ENCODE data around the gene VSIG10L2. TPM values are rescaled to one million over a fixed set of nuclear protein-coding genes. Genes with fewer than 3 reads are reported as not detected.

The VSIG10L2 gene
- total RNA-seq, 1 experiment from 2014 or later = not detected

GRCh38 chr11:126002181-126002580 lies 56.3 kb downstream of the VSIG10L2 start:
- DNase-seq (ENCODE audit: low read depth) = no peak

Other genes starting within 250 kb of the VSIG10L2 start
- gene PATE1, start 199.8 kb upstream of the VSIG10L2 start, total RNA-seq (2014; rRNA removed; shearing (Covaris generic)) = not detected in 2 replicates
- not detected in 2 replicates for gene PATE2, start 167.2 kb upstream of the VSIG10L2 start, total RNA-seq (2014; rRNA removed; shearing (Covaris generic))
- not detected in 2 replicates for gene PATE3, start 157.9 kb upstream of the VSIG10L2 start, total RNA-seq (2014; rRNA removed; shearing (Covaris generic))
- not detected in 2 replicates for gene PATE4, start 112.7 kb upstream of the VSIG10L2 start, total RNA-seq (2014; rRNA removed; shearing (Covaris generic))
- 21.3 and 23.9 TPM in 2 replicates for gene HYLS1, start 58.4 kb upstream of the VSIG10L2 start, total RNA-seq (2014; rRNA removed; shearing (Covaris generic))
- 26.2 and 35.7 TPM in 2 replicates for gene PUS3, start 42.8 kb upstream of the VSIG10L2 start, total RNA-seq (2014; rRNA removed; shearing (Covaris generic))
- not detected in 2 replicates for gene DDX25, start 41.5 kb upstream of the VSIG10L2 start, total RNA-seq (2014; rRNA removed; shearing (Covaris generic))
- 1.7 and 1.9 TPM in 2 replicates for gene CDON, start 116.8 kb downstream of the VSIG10L2 start, total RNA-seq (2014; rRNA removed; shearing (Covaris generic))

Measured in HT1080 (cell line).